ENCODE results near the gene WSB2. TPM values are rescaled to one million over a fixed set of nuclear protein-coding genes. Genes with fewer than 3 reads are reported as not detected.

WSB2 gene
- total and polyA plus RNA-seq, 9 of the 15 experiments (the other 6 are each of a cell fraction or from before 2014, with no cell fraction given), result 31.4 to 77.6 (median 52.6) TPM

- H3K4me1 ChIP-seq (replicated peaks in 1 of 2; ENCODE audit: control insufficient read depth in 2 of 2, insufficient read depth in 2 of 2, low read length in 2 of 2), result peaks cover 0 to 10% of the 10 kb centered on the region in 2 experiments; a peak in 2 of 5 replicates
- FAIRE-seq (no peak), ATAC-seq (no peak), DNase-seq (ENCODE audit: extremely low read depth in 1 of 4, low spot score in 3 of 4) (no peak)
- H3K4me3 ChIP-seq, result no peak overlapping the region
- no peak overlapping the region for H2AFZ ChIP-seq (ENCODE audit: low read depth, low read length)
- H3K9ac ChIP-seq (ENCODE audit: insufficient read depth in 1 of 2, low read depth in 2 of 2, low read length in 2 of 2), result no peak overlapping the region
- peaks cover 23% of the 10 kb centered on the region for H3K79me2 ChIP-seq (ENCODE audit: control insufficient read depth, insufficient read depth, low read length)
- H3K9me1 ChIP-seq (ENCODE audit: control insufficient read depth, insufficient read depth, low read length), result peaks cover 3% of the 10 kb centered on the region
- in situ Hi-C loops (cut with MboI) (no loop called here), intact Hi-C loops (cut with micrococcal nuclease) (no loop called here)
- H4K20me1 ChIP-seq (replicated peaks; ENCODE audit: control insufficient read depth, insufficient read depth, low read length), result no peaks in the 10 kb centered on the region
- no peak for TF ChIP-seq THRA (IDR thresholded peaks at IDR 0.05)
- no peak for TF ChIP-seq ELF2 (CRISPR knock-in tag; IDR thresholded peaks at IDR 0.05)
- TF ChIP-seq C11orf30 (IDR thresholded peaks at IDR 0.05; ENCODE audit: low read depth), result no peak
- no peak for TF ChIP-seq NFIX (CRISPR knock-in tag; IDR thresholded peaks at IDR 0.05; ENCODE audit: low read depth)
- no peak for TF ChIP-seq E2F5 (CRISPR knock-in tag; IDR thresholded peaks at IDR 0.05)
- TF ChIP-seq GTF2F1 (IDR thresholded peaks at IDR 0.05; ENCODE audit: low read depth, low read length), result no peak
- no peak for TF ChIP-seq JUND (IDR thresholded peaks at IDR 0.05; ENCODE audit: borderline replicate concordance, low read depth, low read length)
- TF ChIP-seq JUND (tag; IDR thresholded peaks at IDR 0.05; ENCODE audit: borderline replicate concordance, low read depth, low read length), result no peak
- no peak for TF ChIP-seq ZC3H8 (IDR thresholded peaks at IDR 0.05)
- TF ChIP-seq ZNF354B (CRISPR knock-in tag; IDR thresholded peaks at IDR 0.05), result no peak
- TF ChIP-seq SAFB (IDR thresholded peaks at IDR 0.05; ENCODE audit: borderline replicate concordance, low read depth, low read length), result no peak
- no peak for TF ChIP-seq RAD51 (IDR thresholded peaks at IDR 0.05; ENCODE audit: borderline replicate concordance, low read depth)
- no peak for TF ChIP-seq POLR3A (IDR thresholded peaks at IDR 0.05; ENCODE audit: borderline replicate concordance, extremely low read depth, insufficient read depth, insufficient read length)
- TF ChIP-seq HNRNPL (IDR thresholded peaks at IDR 0.05; ENCODE audit: low read depth, low read length), result no peak
- TF ChIP-seq PURB (CRISPR knock-in tag; IDR thresholded peaks at IDR 0.05; ENCODE audit: low read depth), result no peak
- no peaks in the 10 kb centered on the region for H3K9me3 ChIP-seq (replicated peaks; ENCODE audit: control insufficient read depth, insufficient read depth, low read depth, low read length)
- WGBS (ENCODE audit: insufficient coverage, low coverage, missing lambda C conversion rate), result 72% methylated on average over 7 of the region's 9 CpGs
- H3K4me2 ChIP-seq (ENCODE audit: insufficient read depth, low read length), result no peak overlapping the region
- peaks cover 89% of the 10 kb centered on the region for H3K36me3 ChIP-seq (ENCODE audit: control insufficient read depth, insufficient read depth, low read length)
- no peak overlapping the region for H3K27ac ChIP-seq (ENCODE audit: extremely low read depth, low read depth, low read length)
- ChIA-PET POLR2A (interaction anchor here (0.9 kb wide), 1 partner anchor 8 kb away, joined by 3 read pairs; no protein-coding TSS in a partner anchor), CTCF (ENCODE audit: low intra/inter-chr PET ratio) (no interaction called here)
- no TSS peak for BruUV-seq (replicated peaks)
- H3K27me3 ChIP-seq (ENCODE audit: control insufficient read depth in 2 of 2, insufficient read depth in 2 of 2, low read length in 2 of 2), result no peaks in the 10 kb centered on the region
These were observed 37.6 kb downstream of the WSB2 start for GRCh38 chr12:118023301-118023860.

All from K562 (cell line).